ENCODE results near the gene PTPRR. TPM values are rescaled to one million over a fixed set of nuclear protein-coding genes. Genes with fewer than 3 reads are reported as not detected.
A peak's percentile ranks its signal among the peaks of the same experiment; 100 is the strongest.
"Not testable (repeated sequence)": the region's sequence is repeated elsewhere in the genome, so short reads cannot be mapped to it uniquely, and the experiment has no call there.

PTPRR gene
- total RNA-seq, 4 donors from 2014 or later, result 0.57 to 2.1 (median 0.84) TPM

GRCh38 chr12:70736351-70737133 lies 184.0 kb downstream of the PTPRR start:
- no peak for DNase-seq (ENCODE audit: extremely low spot score)
- WGBS, result 92% methylated on average over 5 of the region's 8 CpGs
- no peaks in the 10 kb centered on the region for H3K36me3 ChIP-seq
- intact Hi-C loops (cut with DNase I), result no loop called here
- H3K27me3 ChIP-seq, result peaks cover 0 to 7% (median 0%) of the 10 kb centered on the region in 4 donors
- no peak overlapping the region for H3K4me3 ChIP-seq
- TF ChIP-seq POLR2AphosphoS5 (IDR thresholded peaks at IDR 0.05) (no peak), CTCF (IDR thresholded peaks at IDR 0.05) (no peak), EP300 (IDR thresholded peaks at IDR 0.05) (no peak), POLR2A (IDR thresholded peaks at IDR 0.05; ENCODE audit: low read depth) (no peak)
- H3K27ac ChIP-seq (replicated peaks in 1 of 4), result no peak overlapping the region
- no peaks in the 10 kb centered on the region for H3K4me1 ChIP-seq
- H3K9me3 ChIP-seq, result no peaks in the 10 kb centered on the region

GRCh38 chr12:70735197-70735596 lies 185.3 kb downstream of the PTPRR start:
- intact Hi-C loops (cut with DNase I); H3K27me3 ChIP-seq; H3K36me3 ChIP-seq; H3K27ac ChIP-seq (replicated peaks in 1 of 4); H3K4me1 ChIP-seq; H3K4me3 ChIP-seq; H3K9me3 ChIP-seq; DNase-seq (ENCODE audit: extremely low spot score): not testable (repeated sequence)
- 82% methylated on average over 3 of the region's 3 CpGs for WGBS

GRCh38 chr12:70733385-70733784 lies 187.2 kb downstream of the PTPRR start:
- TF ChIP-seq CTCF (IDR thresholded peaks at IDR 0.05) (peak; percentile 29 to 57 (median 32)), EP300 (IDR thresholded peaks at IDR 0.05) (no peak), POLR2AphosphoS5 (IDR thresholded peaks at IDR 0.05) (no peak), POLR2A (IDR thresholded peaks at IDR 0.05; ENCODE audit: low read depth) (no peak)
- no peak for DNase-seq (ENCODE audit: extremely low spot score)
- H3K27ac ChIP-seq (replicated peaks in 1 of 4), result no peak overlapping the region
- no peaks in the 10 kb centered on the region for H3K9me3 ChIP-seq
- 1% methylated on average over 4 of the region's 4 CpGs for WGBS
- intact Hi-C loops (cut with DNase I), result no loop called here
- no peaks in the 10 kb centered on the region for H3K36me3 ChIP-seq
- peaks cover 0 to 4% (median 0%) of the 10 kb centered on the region in 4 donors for H3K27me3 ChIP-seq
- no peak overlapping the region for H3K4me3 ChIP-seq
- no peaks in the 10 kb centered on the region for H3K4me1 ChIP-seq

- 76% methylated on average over 8 of the region's 8 CpGs for WGBS
These were observed 188.3 kb downstream of the PTPRR start for GRCh38 chr12:70732287-70732686.

More at GRCh38 chr12:70732287-70732686, 188.3 kb downstream of the PTPRR start:
- Histone ChIP-seq H3K4me1 (no peaks in the 10 kb centered on the region), H3K27ac (replicated peaks in 1 of 4) (no peak overlapping the region), H3K36me3 (no peaks in the 10 kb centered on the region), H3K4me3 (no peak overlapping the region), H3K27me3 (peaks cover 0 to 4% (median 0%) of the 10 kb centered on the region in 4 donors), H3K9me3 (no peaks in the 10 kb centered on the region)
- TF ChIP-seq EP300 (IDR thresholded peaks at IDR 0.05), result no peak
- no peak for TF ChIP-seq CTCF (IDR thresholded peaks at IDR 0.05)
- no peak for TF ChIP-seq POLR2A (IDR thresholded peaks at IDR 0.05; ENCODE audit: low read depth)
- TF ChIP-seq POLR2AphosphoS5 (IDR thresholded peaks at IDR 0.05), result no peak
- intact Hi-C loops (cut with DNase I), result no loop called here
- no peak for DNase-seq (ENCODE audit: extremely low spot score)

Data from esophagus muscularis mucosa (tissue), 4 donors.